Esophagus muscularis mucosa (tissue), 4 donors: Measurements from ENCODE around the gene ITPRIP. TPM values are rescaled to one million over a fixed set of nuclear protein-coding genes. Genes with fewer than 3 reads are reported as not detected.
A peak's percentile ranks its signal among the peaks of the same experiment; 100 is the strongest.

Experiments used
- DNase-seq: peaks from one replicate; pipeline ENCODE4 v3.0.0-alpha.2; 2017; ENCODE audit errors: extremely low spot score
- H3K27ac ChIP-seq, 4 donors: fragments of 200-600 bp; sonication (generic); replicated peaks in 1 of 4; 1 replicate in 3 of 4; 2 replicates in 1 of 4; pipeline ENCODE4 v1.5.1; 2016 to 2019; ENCODE audit warnings: mild to moderate bottlenecking in 1 of 4
- H3K27me3 ChIP-seq, 4 donors: fragments of 200-600 bp; sonication (generic); one replicate each; pipeline versions ENCODE4 v1.5.1 to v1.6.0; 2016 to 2019
- H3K36me3 ChIP-seq, 4 donors: fragments of 200-600 bp; sonication (generic); one replicate each; pipeline ENCODE4 v1.5.1; 2016 to 2019
- H3K4me1 ChIP-seq, 4 donors: fragments of 200-600 bp; sonication (generic); one replicate each; pipeline ENCODE4 v1.5.1; 2016 to 2019
- H3K4me3 ChIP-seq, 4 donors: fragments of 200-600 bp; sonication (generic); 1 replicate in 2 of 4; 2 replicates in 2 of 4; pipeline ENCODE4 v1.5.1; 2016 to 2019; ENCODE audit warnings: mild to moderate bottlenecking in 4 of 4, moderate library complexity in 1 of 4
- H3K9me3 ChIP-seq, 4 donors: fragments of 200-600 bp; sonication (generic); 1 replicate in 3 of 4; 2 replicates in 1 of 4; pipeline ENCODE4 v1.5.1; 2016 to 2019
- CTCF ChIP-seq, 3 experiments: fragments of 200-600 bp in 2 of 3; fragments of 450-650 bp in 1 of 3; sonication (generic) in 2 of 3; IDR thresholded peaks; one replicate each; pipeline ENCODE4 v1.5.1; 2017 to 2019; ENCODE audit warnings: antibody characterized with exemption in 3 of 3, mild to moderate bottlenecking in 2 of 3, moderate library complexity in 1 of 3
- EP300 ChIP-seq: sonication (generic); formaldehyde crosslinking; IDR thresholded peaks from one replicate; pipeline ENCODE4 v1.6.1; 2017; ENCODE audit warnings: antibody characterized with exemption
- POLR2A ChIP-seq: fragments of 450-650 bp; IDR thresholded peaks from one replicate; pipeline ENCODE4 v1.6.1; 2017; ENCODE audit warnings: antibody characterized with exemption, moderate library complexity, mild to moderate bottlenecking, low read depth
- POLR2AphosphoS5 ChIP-seq, 2 donors: sonication (generic); formaldehyde crosslinking; IDR thresholded peaks; one replicate each; pipeline ENCODE4 v1.6.1; 2017; ENCODE audit warnings: antibody characterized with exemption in 2 of 2
- WGBS: methylation state at CpG from one replicate; pipeline ENCODE4 v1.1.5; 2018; 5-methylcytosine and 5-hydroxymethylcytosine counted together
- intact Hi-C: fragments of 100-400 bp; cut with DNase I; formaldehyde crosslinking; loops from one replicate; pipeline ENCODE4 v1.15.1; 2023
- total RNA-seq, 4 donors: library from RNA; depleted of rRNA; stranded (reverse); fragments of >200 nt; gene quantifications; one replicate each; pipeline versions ENCODE4 v1.1.0 to v1.2.1, GENCODE V29; 2016

The ITPRIP gene
- total RNA-seq, 4 donors from 2014 or later, result 18.7 to 56.0 (median 39.9) TPM

- Histone ChIP-seq H3K27ac (no peak overlapping the region), H3K4me3 (no peak overlapping the region), H3K9me3 (no peaks in the 10 kb centered on the region), H3K36me3 (no peaks in the 10 kb centered on the region), H3K27me3 (peaks cover 0 to 18% (median 8%) of the 10 kb centered on the region in 4 donors), H3K4me1 (peaks cover 6 to 14% (median 11%) of the 10 kb centered on the region in 4 donors)
- TF ChIP-seq POLR2AphosphoS5 (IDR thresholded peaks at IDR 0.05) (no peak), POLR2A (no peak), EP300 (no peak), CTCF (IDR thresholded peaks at IDR 0.05) (no peak)
- DNase-seq, result no peak
- intact Hi-C loops, result no loop called here
- WGBS, result 78% methylated on average over 4 of the region's 4 CpGs
These were observed 64.2 kb downstream of the ITPRIP start for GRCh38 chr10:104273899-104274575.

GRCh38 chr10:104273286-104273685 is 65.0 kb downstream of the ITPRIP start:
- intact Hi-C loops, result no loop called here
- WGBS, result 68% methylated on average over 1 of the region's 1 CpG
- H3K9me3 ChIP-seq, result no peaks in the 10 kb centered on the region
- TF ChIP-seq POLR2A (no peak), POLR2AphosphoS5 (IDR thresholded peaks at IDR 0.05) (no peak), EP300 (no peak), CTCF (IDR thresholded peaks at IDR 0.05) (no peak)
- H3K4me1 ChIP-seq, result peaks cover 9 to 16% (median 14%) of the 10 kb centered on the region in 4 donors
- no peak overlapping the region for H3K4me3 ChIP-seq
- peaks cover 0 to 4% (median under 1%) of the 10 kb centered on the region in 4 donors for H3K36me3 ChIP-seq
- peaks cover 0 to 18% (median 8%) of the 10 kb centered on the region in 4 donors for H3K27me3 ChIP-seq
- no peak overlapping the region for H3K27ac ChIP-seq
- no peak for DNase-seq

GRCh38 chr10:104268713-104269645 is 69.3 kb downstream of the ITPRIP start, which contains the start of gene GSTO2:
Gene GSTO2, plus strand, starts transcription at chr10:104269184. Its CDS starts 5,732 bp downstream, at chr10:104274916.
- TF ChIP-seq CTCF (IDR thresholded peaks at IDR 0.05) (peak in 1 of 3 experiments; percentile 5), POLR2A (peak; percentile 74), POLR2AphosphoS5 (IDR thresholded peaks at IDR 0.05) (peak; percentile 90 to 95), EP300 (no peak)
- Histone ChIP-seq H3K4me1 (peaks cover 9 to 21% (median 17%) of the 10 kb centered on the region in 4 donors), H3K27ac (peak within 1 kb of the TSS; percentile 84 to 94 (median 90)), H3K36me3 (peaks cover 17 to 47% (median 41%) of the 10 kb centered on the region in 4 donors), H3K4me3 (peak within 1 kb of the TSS; percentile 69 to 93 (median 84)), H3K9me3 (no peaks in the 10 kb centered on the region), H3K27me3 (no peaks in the 10 kb centered on the region)
- DNase-seq, result peak; percentile 99
- WGBS, result 4% methylated on average over 35 of the region's 59 CpGs
- intact Hi-C loops, result loop anchor here (5.0 kb wide), 1 partner anchor 147 kb away; the partner anchor contains the start of gene SFR1

GRCh38 chr10:104268405-104268712 is 69.9 kb downstream of the ITPRIP start:
- Histone ChIP-seq H3K27ac (peak overlapping the region; percentile 84 to 94 (median 90)), H3K4me3 (peak overlapping the region; percentile 69 to 93 (median 84)), H3K27me3 (no peaks in the 10 kb centered on the region), H3K9me3 (no peaks in the 10 kb centered on the region), H3K36me3 (peaks cover 18 to 53% (median 45%) of the 10 kb centered on the region in 4 donors), H3K4me1 (peaks cover 9 to 23% (median 19%) of the 10 kb centered on the region in 4 donors)
- intact Hi-C loops, result loop anchor here (5.0 kb wide), 1 partner anchor 146 kb away; the partner anchor contains the start of gene SFR1
- DNase-seq, result no peak
- WGBS, result 5% methylated on average over 10 of the region's 10 CpGs
- TF ChIP-seq POLR2AphosphoS5 (IDR thresholded peaks at IDR 0.05) (no peak), EP300 (no peak), POLR2A (no peak), CTCF (IDR thresholded peaks at IDR 0.05) (no peak)
